NCI-H774 (cell line): ENCODE results near the gene IRX2.
A peak's percentile ranks its signal among the peaks of the same experiment; 100 is the strongest.

Experiments used
- DNase-seq: peaks from one replicate; lab custom pipeline; 2025; lab: John Stamatoyannopoulos, UW

IRX2 gene

GRCh38 chr5:2751592-2752021, at the start of gene IRX2:
TSS of gene IRX2 (minus strand) at chr5:2751677. CDS start at chr5:2751413, 264 bp downstream.
- peak; percentile 98 for DNase-seq

DNA sequence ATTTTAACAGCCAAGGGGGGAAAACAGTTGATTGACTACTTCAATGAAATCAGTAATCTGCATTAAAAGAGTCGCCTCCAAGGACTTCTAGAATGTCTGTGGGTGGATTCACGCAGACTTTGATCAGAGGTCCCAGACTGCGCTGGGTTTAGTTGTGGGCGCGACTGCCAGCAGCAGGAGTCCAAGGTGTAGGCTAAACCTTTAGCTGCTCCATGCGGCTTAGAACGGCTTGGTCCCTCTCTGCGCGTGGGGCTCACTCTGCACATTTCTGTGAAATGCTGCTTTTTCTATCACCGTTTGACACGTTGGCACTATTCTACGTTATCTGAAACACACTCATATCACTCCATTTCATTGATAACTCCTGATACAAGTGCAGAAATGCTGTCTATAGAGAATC, 48.6 kb upstream of the IRX2 start:
- no peak for DNase-seq

DNA sequence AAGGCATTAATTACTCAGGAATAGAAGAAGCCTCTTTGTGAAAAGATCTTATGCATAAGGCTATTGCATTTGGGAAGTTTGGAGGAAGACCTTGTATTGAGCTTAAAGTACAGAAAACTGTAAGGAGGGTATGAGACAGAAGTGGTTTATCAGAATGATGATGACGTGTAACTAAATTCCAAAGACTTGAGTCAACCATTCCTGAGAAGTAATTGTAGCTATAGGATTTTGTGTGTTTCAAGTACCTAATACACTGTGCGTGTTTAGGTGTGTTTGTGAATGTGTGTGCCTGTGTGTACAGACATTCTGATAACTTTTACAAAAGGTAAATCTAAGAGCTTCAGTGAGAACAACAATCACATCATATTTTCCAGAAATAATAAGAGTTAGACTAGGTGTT, 46.5 kb upstream of the IRX2 start:
- DNase-seq: no peak

GRCh38 chr5:2797160-2797559, 45.7 kb upstream of the IRX2 start:
- DNase-seq: peak; percentile 90

- no peak for DNase-seq
Observed at GRCh38 chr5:2783223-2783622, 31.7 kb upstream of the IRX2 start.

DNA sequence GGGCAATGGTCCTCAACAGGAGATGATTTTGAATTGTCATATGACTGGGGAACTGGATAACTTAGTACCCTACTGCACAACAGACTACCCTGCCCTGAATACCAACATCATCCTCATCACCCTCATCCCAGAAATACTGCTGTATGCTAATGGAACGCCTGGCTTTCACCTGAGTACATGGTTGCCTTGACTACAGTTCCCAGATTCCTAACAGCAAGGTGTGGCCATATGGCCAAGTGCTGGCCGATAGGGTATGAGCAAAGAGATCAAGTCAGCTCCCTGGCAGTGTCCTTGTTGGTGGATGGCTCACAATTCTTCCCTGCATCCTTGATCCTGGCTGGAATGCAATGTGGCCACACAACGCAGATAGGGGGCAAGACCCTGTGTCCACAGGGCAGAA, 31.2 kb upstream of the IRX2 start:
- DNase-seq: no peak

- no peak for DNase-seq
Observed at GRCh38 chr5:2780421-2781171, 29.1 kb upstream of the IRX2 start.

GRCh38 chr5:2779459-2779858, 28.0 kb upstream of the IRX2 start:
- DNase-seq: no peak

GRCh38 chr5:2776337-2777302, 25.1 kb upstream of the IRX2 start:
- no peak for DNase-seq

GRCh38 chr5:2773327-2773726, 21.9 kb upstream of the IRX2 start:
- no peak for DNase-seq

DNA sequence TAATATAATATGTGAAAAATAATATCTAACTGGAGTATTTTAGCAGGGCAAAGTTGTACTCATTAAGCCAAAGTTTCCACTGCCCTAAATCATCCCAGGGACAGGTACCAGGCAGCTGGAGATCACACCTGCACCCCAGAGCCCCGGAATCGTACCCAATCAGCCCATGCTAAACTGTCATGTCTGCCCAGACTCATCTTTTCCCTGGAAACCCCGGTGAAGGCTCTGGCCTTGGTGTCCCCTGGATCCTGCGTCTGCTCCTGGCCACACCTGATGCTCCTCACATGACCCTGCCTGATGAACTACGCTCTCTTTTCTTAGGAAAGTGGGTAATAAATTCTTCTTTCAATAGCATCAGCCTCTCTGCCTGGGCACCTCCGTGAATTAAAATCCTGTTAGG, 15.6 kb upstream of the IRX2 start:
- no peak for DNase-seq

GRCh38 chr5:2764581-2764980, 13.1 kb upstream of the IRX2 start:
- no peak for DNase-seq

DNA sequence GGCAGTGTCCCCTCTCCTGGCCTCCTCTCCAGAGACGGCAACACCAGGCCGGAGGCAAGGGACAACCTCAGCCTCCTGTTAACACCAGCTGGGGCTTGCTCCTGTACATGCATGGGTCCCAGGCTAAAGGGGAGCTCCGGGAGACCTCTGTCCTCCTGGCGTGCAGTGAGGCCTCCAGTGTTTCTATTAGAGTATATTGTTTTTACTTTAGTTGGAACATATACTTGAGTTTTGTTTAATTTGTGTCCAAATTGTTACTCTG, 12.0 kb upstream of the IRX2 start:
- no peak for DNase-seq

DNA sequence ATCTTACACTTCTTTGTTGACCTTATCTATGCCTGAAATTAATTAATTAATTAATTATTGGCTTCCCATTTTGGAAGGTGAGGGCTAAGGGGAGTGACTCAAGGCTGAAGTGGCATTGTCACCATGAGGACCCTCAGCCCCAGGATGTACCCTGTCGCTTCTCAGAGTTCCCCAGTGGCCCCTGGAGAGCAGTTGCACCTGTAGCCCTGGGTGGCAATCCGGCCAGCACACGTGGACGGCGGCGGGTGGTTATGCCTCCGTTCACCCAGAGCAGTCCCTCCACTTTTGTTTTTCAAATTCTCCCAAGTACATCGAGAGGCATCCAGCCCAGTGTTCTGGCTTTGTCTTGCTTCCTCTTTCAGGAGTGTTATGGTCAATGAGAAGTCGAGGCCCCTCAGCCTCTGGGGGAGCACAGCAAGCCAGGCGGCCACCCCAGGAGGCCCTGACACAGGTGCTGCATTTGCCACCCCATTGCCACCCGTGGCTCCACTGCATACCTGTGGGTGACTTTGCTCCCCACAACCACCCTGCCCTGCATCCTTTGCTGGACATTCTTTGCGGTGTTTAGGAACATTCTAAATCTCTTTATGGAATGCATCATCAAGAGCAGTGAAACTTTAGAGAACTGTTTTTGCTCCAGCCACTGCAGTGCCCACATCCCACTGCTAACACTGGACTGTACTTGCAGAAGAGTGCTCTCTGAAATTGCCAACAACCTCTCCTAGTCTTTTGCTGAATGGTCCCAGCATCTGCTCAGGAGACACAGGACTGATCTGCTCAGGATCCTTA, 11.5 kb upstream of the IRX2 start:
- no peak for DNase-seq

DNA sequence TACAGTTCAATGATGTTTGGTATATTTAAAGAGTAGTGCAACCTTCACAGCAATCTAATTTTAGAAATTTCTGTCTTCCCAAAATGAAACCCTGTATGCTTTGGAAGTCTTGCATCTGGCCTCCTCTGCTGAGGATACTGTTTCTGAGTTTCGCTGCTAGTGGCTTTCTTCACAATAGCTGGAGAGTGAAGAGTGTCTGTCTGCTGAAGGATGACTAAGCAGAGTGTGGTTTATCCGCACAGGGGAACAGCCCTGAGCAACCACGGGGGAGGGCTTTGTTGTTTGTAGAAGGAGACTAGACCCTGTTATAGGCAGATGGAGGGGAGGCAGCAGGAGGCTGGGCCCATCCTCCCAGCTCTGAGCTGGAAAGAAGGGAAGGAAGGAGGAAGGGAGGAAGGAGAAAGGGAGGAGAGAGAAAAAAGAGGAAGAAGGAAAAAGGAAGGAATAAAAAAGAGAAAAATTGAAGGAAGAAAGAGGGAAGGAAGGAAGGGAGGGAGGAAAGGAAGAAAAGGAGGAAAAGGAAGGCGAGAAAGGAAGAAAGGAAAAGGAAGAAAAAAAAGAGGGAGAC, 10.5 kb upstream of the IRX2 start:
- DNase-seq: no peak

DNA sequence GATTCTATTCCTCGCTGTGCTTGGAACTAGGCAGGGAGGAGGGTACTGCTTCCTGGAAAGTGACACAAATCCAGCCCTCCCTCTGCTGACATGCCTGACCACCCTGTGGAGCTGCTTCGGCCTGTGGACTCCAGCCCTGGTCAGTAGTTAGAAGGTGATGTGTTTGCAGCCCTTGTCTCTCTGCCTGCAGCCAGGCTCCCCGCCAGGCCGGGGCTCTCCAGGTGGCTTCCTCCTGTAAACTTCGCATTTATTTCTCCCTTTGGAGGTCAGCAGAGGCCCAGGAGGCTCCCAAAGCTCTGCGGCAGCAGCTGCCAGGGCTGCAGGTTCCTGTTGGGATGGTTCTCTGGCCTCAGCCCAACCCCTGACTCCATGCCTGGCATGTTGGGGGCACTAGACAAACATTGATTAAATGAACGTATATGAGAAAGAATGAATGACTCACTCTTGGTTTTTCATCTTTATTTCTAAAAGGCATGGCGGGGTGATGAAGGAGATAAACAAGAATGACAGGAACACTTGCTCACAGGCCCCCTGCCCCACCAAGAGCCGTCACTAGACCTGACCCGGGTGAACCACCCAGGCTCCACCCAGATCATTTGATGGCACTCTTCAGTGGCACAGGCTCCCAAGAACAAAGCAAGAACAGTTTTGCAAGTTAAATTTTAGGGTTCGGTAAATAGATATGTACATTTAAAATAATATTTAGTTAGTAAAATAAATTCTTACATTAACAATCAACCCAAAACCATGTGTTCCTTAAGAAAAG, 8.4 kb upstream of the IRX2 start:
- DNase-seq: no peak

DNA sequence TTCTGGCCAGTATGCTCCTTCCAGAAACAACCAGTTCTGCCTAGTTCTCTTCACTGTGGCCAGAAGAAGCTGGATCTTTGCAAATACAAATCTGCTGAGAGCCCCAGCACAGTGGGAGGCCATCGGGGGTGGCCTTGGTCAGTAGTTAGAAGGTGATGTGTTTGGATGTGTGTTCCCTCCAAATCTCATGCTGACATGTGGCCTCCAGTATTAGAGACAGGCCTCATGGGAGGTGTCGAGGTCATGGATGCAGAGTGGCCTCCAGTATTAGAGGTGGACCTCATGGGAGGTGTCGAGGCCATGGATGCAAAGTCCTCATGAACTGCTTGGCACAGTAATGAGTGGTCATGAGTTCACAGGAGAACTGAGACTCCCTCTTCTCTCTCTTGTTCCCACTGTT, 7.6 kb upstream of the IRX2 start:
- DNase-seq: no peak

GRCh38 chr5:2758632-2759031, 7.2 kb upstream of the IRX2 start:
- DNase-seq: no peak

- DNase-seq: no peak
Observed at GRCh38 chr5:2757563-2758351, 6.3 kb upstream of the IRX2 start.
